Activated CD4-positive, alpha-beta T cell treated with anti-CD3 and anti-CD28 coated beads, Interleukin-2, amount 10 ng/mL, durations not matched to agents 7 days and 5 days (primary cell): ENCODE data around the gene COX7B. TPM values are rescaled to one million over a fixed set of nuclear protein-coding genes. Genes with fewer than 3 reads are reported as not detected.
"Not testable (repeated sequence)": the region's sequence is repeated elsewhere in the genome, so short reads cannot be mapped to it uniquely, and the experiment has no call there.

Experiments used
- CTCF ChIA-PET: fragments of 350-600 bp; sonication (Branson Sonifier 250); formaldehyde crosslinking; loops from one replicate; lab custom pipeline; 2021; ENCODE audit warnings: antibody characterized with exemption; lab: Charles Lee
- POLR2A ChIA-PET: fragments of 350-600 bp; sonication (Branson Sonifier 250); formaldehyde crosslinking; loops from one replicate; lab custom pipeline; 2021; ENCODE audit warnings: antibody characterized with exemption; lab: Charles Lee
- DNase-seq: peaks from one replicate; pipeline ENCODE4 v3.0.0-alpha.2; 2020
- H3K27ac Mint-ChIP-seq: one replicate; pipeline ENCODE4 v1.8.0; 2021; ENCODE audit warnings: mild to moderate bottlenecking, moderate library complexity, mixed read lengths
- H3K27me3 Mint-ChIP-seq: one replicate; pipeline ENCODE4 v1.8.0; 2021; ENCODE audit warnings: mixed read lengths
- H3K36me3 Mint-ChIP-seq: one replicate; pipeline ENCODE4 v1.8.0; 2021; ENCODE audit warnings: low read depth, mixed read lengths
- H3K4me1 Mint-ChIP-seq: one replicate; pipeline ENCODE4 v1.8.0; 2021; ENCODE audit warnings: mixed read lengths
- H3K4me3 Mint-ChIP-seq: one replicate; pipeline ENCODE4 v1.8.0; 2021; ENCODE audit warnings: mild to moderate bottlenecking, moderate library complexity, mixed read lengths
- H3K9me3 Mint-ChIP-seq: one replicate; pipeline ENCODE4 v1.8.0; 2021; ENCODE audit warnings: mixed read lengths
- total RNA-seq, 2 experiments: library from RNA; stranded (reverse); gene quantifications; one replicate each; pipeline ENCODE4 v1.2.3, GENCODE V29; 2021

COX7B gene
- total RNA-seq, 2 experiments from 2014 or later, result 244 to 298 TPM

GRCh38 chrX:77919370-77919769 is 20.1 kb downstream of the COX7B start:
- CTCF ChIA-PET, H3K27ac Mint-ChIP-seq, H3K36me3 Mint-ChIP-seq, H3K4me3 Mint-ChIP-seq, H3K9me3 Mint-ChIP-seq, POLR2A ChIA-PET, H3K27me3 Mint-ChIP-seq, DNase-seq: not testable (repeated sequence)
- H3K4me1 Mint-ChIP-seq, result peaks cover 14% of the 10 kb centered on the region

DNA sequence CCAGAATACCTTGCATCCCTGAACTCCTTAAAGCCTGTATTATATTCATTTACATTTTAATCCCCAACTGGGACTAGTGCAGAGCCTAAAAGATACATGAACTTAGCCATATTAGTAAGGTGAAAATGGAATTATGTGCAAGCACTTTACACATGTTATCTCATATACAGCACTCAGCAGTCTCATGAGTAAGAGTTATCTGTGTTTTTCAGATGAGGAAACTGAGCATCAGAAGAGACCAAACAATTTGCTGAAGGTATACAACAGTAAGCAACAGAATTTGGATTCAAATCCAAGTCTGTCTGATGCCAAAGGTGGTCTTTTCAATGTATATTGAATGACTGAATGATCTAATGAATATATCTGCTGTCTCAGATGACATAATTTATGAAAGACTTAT is 23.5 kb downstream of the COX7B start:
- Mint-ChIP-seq H3K27me3 (no peaks in the 10 kb centered on the region), H3K4me1 (peaks cover 10% of the 10 kb centered on the region), H3K36me3 (peaks cover 5% of the 10 kb centered on the region), H3K4me3 (no peak overlapping the region), H3K27ac (no peak overlapping the region), H3K9me3 (no peaks in the 10 kb centered on the region)
- no peak for DNase-seq
- POLR2A ChIA-PET, result no interaction called here
- CTCF ChIA-PET, result no interaction called here

- no peak overlapping the region for H3K27ac Mint-ChIP-seq
- ChIA-PET POLR2A (no interaction called here), CTCF (no interaction called here)
- H3K4me1 Mint-ChIP-seq, result peaks cover 7% of the 10 kb centered on the region
- DNase-seq, result no peak
- no peaks in the 10 kb centered on the region for H3K27me3 Mint-ChIP-seq
- H3K36me3 Mint-ChIP-seq, result peaks cover 7% of the 10 kb centered on the region
- H3K9me3 Mint-ChIP-seq, result no peaks in the 10 kb centered on the region
- no peak overlapping the region for H3K4me3 Mint-ChIP-seq
These were observed 25.1 kb downstream of the COX7B start for GRCh38 chrX:77924320-77924859.

DNA sequence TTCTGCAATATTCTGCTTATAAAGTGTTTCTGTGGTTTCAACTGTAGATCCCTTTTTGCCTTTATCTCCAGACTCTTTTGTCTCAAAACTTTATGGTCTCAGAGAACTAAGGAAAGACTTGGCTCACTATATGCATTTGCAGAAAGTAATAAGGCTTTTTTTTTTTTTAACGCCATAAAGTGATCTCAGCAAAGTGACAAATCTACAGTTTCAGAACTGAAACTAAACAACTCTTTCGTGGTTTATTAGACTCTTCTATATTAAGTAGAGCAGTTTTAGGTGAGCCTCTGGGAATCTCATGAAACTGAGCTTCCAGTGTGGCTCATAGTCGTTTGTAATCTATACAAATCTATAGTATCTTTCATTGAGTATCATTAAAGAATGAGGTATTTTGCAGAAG is 26.5 kb downstream of the COX7B start:
- ChIA-PET POLR2A (no interaction called here), CTCF (no interaction called here)
- Mint-ChIP-seq H3K4me3 (no peak overlapping the region), H3K36me3 (peaks cover 12% of the 10 kb centered on the region), H3K27me3 (no peaks in the 10 kb centered on the region), H3K27ac (no peak overlapping the region), H3K4me1 (peaks cover 7% of the 10 kb centered on the region), H3K9me3 (no peaks in the 10 kb centered on the region)
- DNase-seq, result no peak

- Mint-ChIP-seq H3K4me3 (no peak overlapping the region), H3K9me3 (no peaks in the 10 kb centered on the region), H3K27ac (no peak overlapping the region), H3K27me3 (no peaks in the 10 kb centered on the region), H3K36me3 (peaks cover 14% of the 10 kb centered on the region), H3K4me1 (peaks cover 4% of the 10 kb centered on the region)
- ChIA-PET CTCF (interaction anchor here (0.6 to 1.5 kb wide), 2 partner anchors 20 to 112 kb away, joined by 3 to 4 read pairs; partner anchors contain the start of gene ATP7A), POLR2A (no interaction called here)
- DNase-seq, result no peak
These were observed 31.3 kb downstream of the COX7B start for GRCh38 chrX:77930581-77930980.

- Mint-ChIP-seq H3K4me3 (no peak overlapping the region), H3K9me3 (no peaks in the 10 kb centered on the region), H3K4me1 (no peaks in the 10 kb centered on the region), H3K36me3 (peaks cover 8% of the 10 kb centered on the region), H3K27me3 (no peaks in the 10 kb centered on the region), H3K27ac (no peak overlapping the region)
- ChIA-PET POLR2A (no interaction called here), CTCF (no interaction called here)
- DNase-seq, result no peak
These were observed 36.6 kb downstream of the COX7B start for GRCh38 chrX:77935886-77936285.

GRCh38 chrX:77936299-77936698 is 37.0 kb downstream of the COX7B start:
- Mint-ChIP-seq H3K27ac (no peak overlapping the region), H3K27me3 (no peaks in the 10 kb centered on the region), H3K4me3 (no peak overlapping the region), H3K9me3 (no peaks in the 10 kb centered on the region), H3K4me1 (no peaks in the 10 kb centered on the region), H3K36me3 (peaks cover 6% of the 10 kb centered on the region)
- no peak for DNase-seq
- ChIA-PET CTCF (no interaction called here), POLR2A (no interaction called here)

GRCh38 chrX:77937291-77937690 is 38.0 kb downstream of the COX7B start:
- Mint-ChIP-seq H3K36me3 (peaks cover 6% of the 10 kb centered on the region), H3K4me1 (no peaks in the 10 kb centered on the region), H3K9me3 (no peaks in the 10 kb centered on the region), H3K27ac (no peak overlapping the region), H3K4me3 (no peak overlapping the region), H3K27me3 (no peaks in the 10 kb centered on the region)
- ChIA-PET CTCF (no interaction called here), POLR2A (no interaction called here)
- no peak for DNase-seq

GRCh38 chrX:77938083-77938680 is 38.9 kb downstream of the COX7B start:
- Mint-ChIP-seq H3K27me3 (no peaks in the 10 kb centered on the region), H3K9me3 (no peaks in the 10 kb centered on the region), H3K27ac (no peak overlapping the region), H3K4me1 (peaks cover 1% of the 10 kb centered on the region), H3K36me3 (peaks cover 3% of the 10 kb centered on the region), H3K4me3 (no peak overlapping the region)
- CTCF ChIA-PET, result no interaction called here
- DNase-seq, result no peak
- POLR2A ChIA-PET, result no interaction called here

GRCh38 chrX:77945031-77945430 is 45.8 kb downstream of the COX7B start:
- H3K27me3 Mint-ChIP-seq, H3K4me1 Mint-ChIP-seq, H3K4me3 Mint-ChIP-seq, H3K36me3 Mint-ChIP-seq, DNase-seq, H3K9me3 Mint-ChIP-seq, POLR2A ChIA-PET, H3K27ac Mint-ChIP-seq: not testable (repeated sequence)
- CTCF ChIA-PET, result interaction anchor here (1.2 kb wide), 1 partner anchor 46 kb away, joined by 5 read pairs; no protein-coding TSS in a partner anchor

GRCh38 chrX:77945910-77946545 is 46.8 kb downstream of the COX7B start:
- H3K4me3 Mint-ChIP-seq, result no peak overlapping the region
- ChIA-PET CTCF (interaction anchor here (1.2 kb wide), 1 partner anchor 47 kb away, joined by 5 read pairs; no protein-coding TSS in a partner anchor), POLR2A (no interaction called here)
- H3K36me3 Mint-ChIP-seq, result peaks cover 2% of the 10 kb centered on the region
- no peaks in the 10 kb centered on the region for H3K27me3 Mint-ChIP-seq
- peaks cover 7% of the 10 kb centered on the region for H3K4me1 Mint-ChIP-seq
- DNase-seq, result no peak
- no peak overlapping the region for H3K27ac Mint-ChIP-seq
- H3K9me3 Mint-ChIP-seq, result no peaks in the 10 kb centered on the region

DNA sequence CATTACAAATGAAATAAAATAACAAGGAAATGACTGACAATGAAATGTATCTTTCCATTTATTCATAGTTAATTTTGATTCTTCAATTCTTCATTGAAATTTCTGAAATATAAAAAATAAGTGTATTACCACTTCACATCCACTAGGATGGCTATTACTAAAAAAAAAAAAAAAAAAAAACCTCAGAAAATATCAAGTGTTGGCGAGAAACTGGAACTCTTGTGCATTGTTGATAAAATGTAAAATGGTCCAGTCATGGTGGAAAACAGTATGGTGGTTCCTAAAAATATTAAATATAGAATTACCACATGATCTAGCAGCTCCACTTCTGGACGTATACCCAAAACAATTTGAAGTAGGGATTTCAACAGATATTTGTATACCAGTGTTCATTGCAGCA is 47.3 kb downstream of the COX7B start:
- CTCF ChIA-PET, result no interaction called here
- H3K36me3 Mint-ChIP-seq, result peaks cover 2% of the 10 kb centered on the region
- POLR2A ChIA-PET, result no interaction called here
- DNase-seq, result no peak
- H3K4me3 Mint-ChIP-seq, result no peak overlapping the region
- H3K9me3 Mint-ChIP-seq, result no peaks in the 10 kb centered on the region
- H3K27ac Mint-ChIP-seq, result no peak overlapping the region
- H3K4me1 Mint-ChIP-seq, result peaks cover 7% of the 10 kb centered on the region
- H3K27me3 Mint-ChIP-seq, result no peaks in the 10 kb centered on the region

GRCh38 chrX:77949840-77950239 is 50.6 kb downstream of the COX7B start:
- DNase-seq, result no peak
- ChIA-PET POLR2A (no interaction called here), CTCF (no interaction called here)
- H3K9me3 Mint-ChIP-seq, result no peaks in the 10 kb centered on the region
- no peak overlapping the region for H3K27ac Mint-ChIP-seq
- no peak overlapping the region for H3K4me3 Mint-ChIP-seq
- no peaks in the 10 kb centered on the region for H3K27me3 Mint-ChIP-seq
- peaks cover 10% of the 10 kb centered on the region for H3K4me1 Mint-ChIP-seq
- peaks cover 2% of the 10 kb centered on the region for H3K36me3 Mint-ChIP-seq
